ENCODE data around the gene RBM15.

The RBM15 gene
- total RNA-seq, result 87.8 to 101 reads per million in 2 experiments

- peak; percentile 96 for DNase-seq (ENCODE audit: low read depth)
These were observed at the start of gene RBM15 for GRCh38 chr1:110338886-110339406. RBM15 (plus strand) TSS chr1:110339377; CDS start chr1:110339406, 29 bp downstream.

GRCh38 chr1:110291241-110292030 lies 47.7 kb upstream of the RBM15 start:
- DNase-seq (ENCODE audit: low read depth), result no peak

- DNase-seq (ENCODE audit: low read depth), result no peak
These were observed 47.0 kb upstream of the RBM15 start for GRCh38 chr1:110292031-110292741.

- DNase-seq (ENCODE audit: low read depth), result no peak
These were observed 45.5 kb upstream of the RBM15 start for GRCh38 chr1:110293601-110294104.

GRCh38 chr1:110294308-110294707 lies 44.9 kb upstream of the RBM15 start:
- no peak for DNase-seq (ENCODE audit: low read depth)

GRCh38 chr1:110298991-110299390 lies 40.2 kb upstream of the RBM15 start:
- no peak for DNase-seq (ENCODE audit: low read depth)

- DNase-seq (ENCODE audit: low read depth), result no peak
These were observed 38.6 kb upstream of the RBM15 start for GRCh38 chr1:110300412-110301085.

GRCh38 chr1:110302836-110303235 lies 36.3 kb upstream of the RBM15 start:
- no peak for DNase-seq (ENCODE audit: low read depth)

GRCh38 chr1:110305900-110306420 lies 33.2 kb upstream of the RBM15 start:
- no peak for DNase-seq (ENCODE audit: low read depth)

GRCh38 chr1:110307239-110307974 lies 31.8 kb upstream of the RBM15 start:
- DNase-seq (ENCODE audit: low read depth), result no peak

GRCh38 chr1:110308247-110308646 lies 30.9 kb upstream of the RBM15 start:
- DNase-seq (ENCODE audit: low read depth), result no peak

GRCh38 chr1:110309139-110309538 lies 30.0 kb upstream of the RBM15 start:
- DNase-seq (ENCODE audit: low read depth), result no peak

- no peak for DNase-seq (ENCODE audit: low read depth)
These were observed 29.4 kb upstream of the RBM15 start for GRCh38 chr1:110309767-110310166.

GRCh38 chr1:110310300-110310699 lies 28.9 kb upstream of the RBM15 start:
- DNase-seq (ENCODE audit: low read depth), result no peak

GRCh38 chr1:110312188-110313121 lies 26.7 kb upstream of the RBM15 start:
- DNase-seq (ENCODE audit: low read depth), result peak; percentile 68

- no peak for DNase-seq (ENCODE audit: low read depth)
These were observed 22.4 kb upstream of the RBM15 start for GRCh38 chr1:110316735-110317134.

GRCh38 chr1:110318046-110318445 lies 21.1 kb upstream of the RBM15 start:
- no peak for DNase-seq (ENCODE audit: low read depth)

- DNase-seq (ENCODE audit: low read depth), result no peak
These were observed 19.6 kb upstream of the RBM15 start for GRCh38 chr1:110319332-110320167.

GRCh38 chr1:110320168-110320518 lies 19.0 kb upstream of the RBM15 start:
- DNase-seq (ENCODE audit: low read depth), result no peak
